ENCODE data around the gene PLAU.

The PLAU gene

GRCh38 chr10:73931767-73932619, 21.1 kb downstream of the PLAU start:
- no peak overlapping the region for H3K27ac ChIP-seq
- no peak for TF ChIP-seq CTCF (conservative IDR thresholded peaks at IDR 0.05)

GRCh38 chr10:73932620-73933112, 21.7 kb downstream of the PLAU start:
- H3K27ac ChIP-seq, result no peak overlapping the region
- no peak for TF ChIP-seq CTCF (conservative IDR thresholded peaks at IDR 0.05)

- TF ChIP-seq CTCF (conservative IDR thresholded peaks at IDR 0.05), result no peak
- no peak overlapping the region for H3K27ac ChIP-seq
Observed at GRCh38 chr10:73934074-73934473, 23.1 kb downstream of the PLAU start.

- no peak overlapping the region for H3K27ac ChIP-seq
- TF ChIP-seq CTCF (conservative IDR thresholded peaks at IDR 0.05), result no peak
Observed at GRCh38 chr10:73935895-73936294, 25.0 kb downstream of the PLAU start.

- no peak overlapping the region for H3K27ac ChIP-seq
- TF ChIP-seq CTCF (conservative IDR thresholded peaks at IDR 0.05), result no peak
Observed at GRCh38 chr10:73937333-73938043, 26.6 kb downstream of the PLAU start.

GRCh38 chr10:73940634-73941221, 29.8 kb downstream of the PLAU start:
- H3K27ac ChIP-seq, result no peak overlapping the region
- peak; percentile 73 for TF ChIP-seq CTCF (conservative IDR thresholded peaks at IDR 0.05)

- TF ChIP-seq CTCF (conservative IDR thresholded peaks at IDR 0.05), result no peak
- H3K27ac ChIP-seq, result no peak overlapping the region
Observed at GRCh38 chr10:73941300-73941699, 30.4 kb downstream of the PLAU start.
